DND-41 (cell line): ENCODE results near the gene MCTP2.

Source experiments
- ATAC-seq: fragments of 200-7000 bp; cut with Tn5 transposase; 3 replicates; pipeline ENCODE4 v1.9.1; 2021; ENCODE audit warnings: low read depth; ENCODE audit not compliant: insufficient read depth
- DNase-seq: peaks from one replicate; pipeline ENCODE4 v3.0.0-alpha.2; 2020
- H2AFZ ChIP-seq: 2 replicates; pipeline ENCODE4 v1.6.0; 2012; ENCODE audit warnings: low read depth, low read length
- H3K27ac ChIP-seq: 2 replicates; pipeline ENCODE4 v1.5.1; 2012; ENCODE audit warnings: low read length, inconsistent platforms
- H3K27me3 ChIP-seq: fragments of 200-600 bp; sonication (generic); 2 replicates; pipeline ENCODE4 v1.6.0; 2012; ENCODE audit warnings: low read length, mild to moderate bottlenecking, inconsistent platforms; ENCODE audit not compliant: insufficient read depth, poor library complexity
- H3K36me3 ChIP-seq: 2 replicates; pipeline ENCODE4 v1.5.1; 2012; ENCODE audit warnings: low read length, inconsistent platforms; ENCODE audit not compliant: insufficient read depth
- H3K4me1 ChIP-seq: 2 replicates; pipeline ENCODE4 v1.5.1; 2012; ENCODE audit warnings: mild to moderate bottlenecking, low read length; ENCODE audit not compliant: insufficient read depth
- H3K4me2 ChIP-seq: 2 replicates; pipeline ENCODE4 v1.6.0; 2012; ENCODE audit warnings: mild to moderate bottlenecking, moderate library complexity, low read length, inconsistent platforms; ENCODE audit not compliant: insufficient read depth
- H3K4me3 ChIP-seq, 2 experiments: fragments of 200-600 bp in 1 of 2; shearing (Covaris generic) in 1 of 2; 2 replicates each; pipeline ENCODE4 v1.5.1; 2012 to 2016; ENCODE audit warnings: inconsistent platforms in 2 of 2, low read length in 2 of 2, mild to moderate bottlenecking in 2 of 2, low read depth in 1 of 2, moderate library complexity in 1 of 2
- H3K79me2 ChIP-seq: 2 replicates; pipeline ENCODE4 v1.6.0; 2012; ENCODE audit warnings: low read length, inconsistent platforms; ENCODE audit not compliant: insufficient read depth
- H3K9ac ChIP-seq: 2 replicates; pipeline ENCODE4 v1.6.0; 2012; ENCODE audit warnings: low read depth, mild to moderate bottlenecking, inconsistent platforms, low read length, moderate library complexity
- H3K9me3 ChIP-seq: 2 replicates; pipeline ENCODE4 v1.5.1; 2012; ENCODE audit warnings: low read length, moderate library complexity, mild to moderate bottlenecking, inconsistent platforms; ENCODE audit not compliant: insufficient read depth, severe bottlenecking
- H4K20me1 ChIP-seq: 2 replicates; pipeline ENCODE4 v1.6.0; 2012; ENCODE audit warnings: low read length; ENCODE audit not compliant: insufficient read depth
- CTCF ChIP-seq: IDR thresholded peaks from 2 replicates; pipeline ENCODE4 v1.5.1; 2012; ENCODE audit warnings: borderline replicate concordance, low read length, moderate library complexity, mild to moderate bottlenecking; ENCODE audit not compliant: poor library complexity, severe bottlenecking; ENCODE audit errors: extremely low read depth
- EZH2 ChIP-seq: IDR thresholded peaks from 3 replicates; pipeline ENCODE4 v1.6.1; 2012; ENCODE audit warnings: borderline replicate concordance, low read depth, mild to moderate bottlenecking, moderate library complexity, low read length, inconsistent platforms; ENCODE audit not compliant: severe bottlenecking

MCTP2 gene

GRCh38 chr15:94400526-94401298 lies 169.4 kb downstream of the MCTP2 start:
- Histone ChIP-seq H3K9ac (no peak overlapping the region), H2AFZ (no peak overlapping the region), H3K4me3 (no peak overlapping the region), H4K20me1 (no peaks in the 10 kb centered on the region), H3K4me2 (no peak overlapping the region), H3K9me3 (no peaks in the 10 kb centered on the region), H3K27ac (no peak overlapping the region), H3K79me2 (no peaks in the 10 kb centered on the region), H3K4me1 (no peaks in the 10 kb centered on the region), H3K27me3 (no peaks in the 10 kb centered on the region), H3K36me3 (no peaks in the 10 kb centered on the region)
- DNase-seq = no peak
- TF ChIP-seq CTCF = no peak
- TF ChIP-seq EZH2 = no peak
- no peak for ATAC-seq

GRCh38 chr15:94403331-94403730 lies 172.0 kb downstream of the MCTP2 start:
- H3K27ac ChIP-seq = no peak overlapping the region
- no peak overlapping the region for H3K4me3 ChIP-seq
- no peak overlapping the region for H3K9ac ChIP-seq
- H3K4me2 ChIP-seq = no peak overlapping the region
- H4K20me1 ChIP-seq = no peaks in the 10 kb centered on the region
- no peaks in the 10 kb centered on the region for H3K4me1 ChIP-seq
- H3K79me2 ChIP-seq = no peaks in the 10 kb centered on the region
- TF ChIP-seq EZH2 (no peak), CTCF (no peak)
- no peaks in the 10 kb centered on the region for H3K36me3 ChIP-seq
- H3K9me3 ChIP-seq = no peaks in the 10 kb centered on the region
- ATAC-seq (no peak), DNase-seq (no peak)
- no peaks in the 10 kb centered on the region for H3K27me3 ChIP-seq
- no peak overlapping the region for H2AFZ ChIP-seq

GRCh38 chr15:94404733-94405283 lies 173.4 kb downstream of the MCTP2 start:
- no peaks in the 10 kb centered on the region for H3K79me2 ChIP-seq
- no peak overlapping the region for H3K9ac ChIP-seq
- H3K27ac ChIP-seq = no peak overlapping the region
- DNase-seq (no peak), ATAC-seq (no peak)
- H4K20me1 ChIP-seq = no peaks in the 10 kb centered on the region
- no peak overlapping the region for H2AFZ ChIP-seq
- no peaks in the 10 kb centered on the region for H3K36me3 ChIP-seq
- no peaks in the 10 kb centered on the region for H3K4me1 ChIP-seq
- TF ChIP-seq CTCF (no peak), EZH2 (no peak)
- H3K4me2 ChIP-seq = no peak overlapping the region
- H3K4me3 ChIP-seq = no peak overlapping the region
- no peaks in the 10 kb centered on the region for H3K27me3 ChIP-seq
- H3K9me3 ChIP-seq = no peaks in the 10 kb centered on the region
